Mesodermal cell (in vitro differentiated cells): ENCODE data around the gene BCAM.
"Not testable (repeated sequence)": the region's sequence is repeated elsewhere in the genome, so short reads cannot be mapped to it uniquely, and the experiment has no call there.

Experiments
- H3K27ac ChIP-seq: 2 replicates; pipeline ENCODE4 v1.7.0; 2013; ENCODE audit warnings: mild to moderate bottlenecking, low read depth, low read length, moderate library complexity; ENCODE audit not compliant: severe bottlenecking
- H3K36me3 ChIP-seq: 2 replicates; pipeline ENCODE4 v1.7.1; 2013; ENCODE audit warnings: mild to moderate bottlenecking, low read length, moderate library complexity; ENCODE audit not compliant: control insufficient read depth, insufficient read depth
- H3K4me1 ChIP-seq: one replicate; pipeline ENCODE4 v1.7.1; 2013; ENCODE audit warnings: mild to moderate bottlenecking, low read length; ENCODE audit not compliant: insufficient read depth, control insufficient read depth, poor library complexity, severe bottlenecking
- H3K4me3 ChIP-seq: 2 replicates; pipeline ENCODE4 v1.7.0; 2013; ENCODE audit warnings: low read length, control low read depth, mild to moderate bottlenecking; ENCODE audit not compliant: insufficient read depth, poor library complexity, severe bottlenecking; ENCODE audit errors: extremely low read depth
- H3K9me3 ChIP-seq: 2 replicates; pipeline ENCODE4 v1.7.1; 2013; ENCODE audit warnings: mild to moderate bottlenecking, low read length, moderate library complexity; ENCODE audit not compliant: control insufficient read depth
- WGBS, 2 experiments: methylation state at CpG; one replicate each; pipeline ENCODE4 v1.1.5; 2013; ENCODE audit warnings: missing lambda C conversion rate in 2 of 2; ENCODE audit not compliant: insufficient coverage in 2 of 2; 5-methylcytosine and 5-hydroxymethylcytosine counted together

The BCAM gene

GRCh38 chr19:44776402-44777096 lies 32.4 kb upstream of the BCAM start:
- H3K9me3 ChIP-seq = no peaks in the 10 kb centered on the region
- H3K4me3 ChIP-seq = no peak overlapping the region
- no peaks in the 10 kb centered on the region for H3K4me1 ChIP-seq
- no peaks in the 10 kb centered on the region for H3K36me3 ChIP-seq
- no peak overlapping the region for H3K27ac ChIP-seq
- WGBS, 2 experiments = 90 to 96% methylated on average over 21 to 23 of the region's 23 CpGs

GRCh38 chr19:44777715-44778347 lies 31.1 kb upstream of the BCAM start, which contains the start of gene CBLC:
CBLC (plus strand) TSS chr19:44777890; CDS start chr19:44777932, 42 bp downstream.
- Histone ChIP-seq H3K4me1 (no peaks in the 10 kb centered on the region), H3K9me3 (no peaks in the 10 kb centered on the region), H3K4me3 (no peak within 1 kb of the TSS), H3K36me3 (no peaks in the 10 kb centered on the region), H3K27ac (no peak within 1 kb of the TSS)
- WGBS, 2 experiments = 12 to 13% methylated on average over 38 to 39 of the region's 47 CpGs

- no peaks in the 10 kb centered on the region for H3K9me3 ChIP-seq
- no peak overlapping the region for H3K27ac ChIP-seq
- 82 to 94% methylated on average over 2 of the region's 2 CpGs for WGBS, 2 experiments
Observed at GRCh38 chr19:44779150-44779549, 29.8 kb upstream of the BCAM start.

GRCh38 chr19:44781694-44782093 lies 27.2 kb upstream of the BCAM start:
- H3K27ac ChIP-seq, H3K4me1 ChIP-seq, H3K4me3 ChIP-seq, H3K36me3 ChIP-seq, H3K9me3 ChIP-seq: not testable (repeated sequence)
- 100% methylated on average over 2 of the region's 2 CpGs; no CpG with 5 or more reads in 1 of the 2 experiments for WGBS, 2 experiments

More at GRCh38 chr19:44779150-44779549, 29.8 kb upstream of the BCAM start:
- Histone ChIP-seq H3K36me3 (no peaks in the 10 kb centered on the region), H3K4me1 (no peaks in the 10 kb centered on the region), H3K4me3 (no peak overlapping the region)

- Histone ChIP-seq H3K9me3 (no peaks in the 10 kb centered on the region), H3K36me3 (no peaks in the 10 kb centered on the region), H3K27ac (no peak overlapping the region), H3K4me3 (no peak overlapping the region), H3K4me1 (no peaks in the 10 kb centered on the region)
- 96 to 100% methylated on average over 1 to 3 of the region's 5 CpGs for WGBS, 2 experiments
Observed at GRCh38 chr19:44782729-44783128, 26.2 kb upstream of the BCAM start.

- 83 to 90% methylated on average over 3 to 4 of the region's 4 CpGs for WGBS, 2 experiments
- Histone ChIP-seq H3K9me3 (no peaks in the 10 kb centered on the region), H3K4me3 (no peak overlapping the region), H3K4me1 (no peaks in the 10 kb centered on the region), H3K36me3 (no peaks in the 10 kb centered on the region), H3K27ac (no peak overlapping the region)
Observed at GRCh38 chr19:44783545-44783944, 25.4 kb upstream of the BCAM start.

GRCh38 chr19:44785271-44785670 lies 23.6 kb upstream of the BCAM start:
- no peaks in the 10 kb centered on the region for H3K9me3 ChIP-seq
- no peaks in the 10 kb centered on the region for H3K4me1 ChIP-seq
- no peaks in the 10 kb centered on the region for H3K36me3 ChIP-seq
- WGBS, 2 experiments = 86 to 100% methylated on average over 1 of the region's 3 CpGs
- no peak overlapping the region for H3K27ac ChIP-seq
- no peak overlapping the region for H3K4me3 ChIP-seq

- Histone ChIP-seq H3K36me3 (no peaks in the 10 kb centered on the region), H3K4me3 (no peak overlapping the region), H3K4me1 (no peaks in the 10 kb centered on the region), H3K27ac (no peak overlapping the region), H3K9me3 (no peaks in the 10 kb centered on the region)
- 94 to 98% methylated on average over 14 of the region's 15 CpGs for WGBS, 2 experiments
Observed at GRCh38 chr19:44785993-44786392, 22.9 kb upstream of the BCAM start.

- no peak overlapping the region for H3K27ac ChIP-seq
- H3K4me3 ChIP-seq = no peak overlapping the region
- H3K36me3 ChIP-seq = no peaks in the 10 kb centered on the region
- H3K9me3 ChIP-seq = no peaks in the 10 kb centered on the region
- WGBS, 2 experiments = 95 to 96% methylated on average over 4 to 6 of the region's 6 CpGs
- H3K4me1 ChIP-seq = no peaks in the 10 kb centered on the region
Observed at GRCh38 chr19:44788971-44789370, 19.9 kb upstream of the BCAM start.

- no peak overlapping the region for H3K4me3 ChIP-seq
- no peaks in the 10 kb centered on the region for H3K9me3 ChIP-seq
Observed at GRCh38 chr19:44789943-44790483, 18.9 kb upstream of the BCAM start.

GRCh38 chr19:44792281-44792680 lies 16.6 kb upstream of the BCAM start:
- Histone ChIP-seq H3K27ac (no peak overlapping the region), H3K36me3 (no peaks in the 10 kb centered on the region), H3K4me3 (no peak overlapping the region), H3K9me3 (no peaks in the 10 kb centered on the region), H3K4me1 (peaks cover 4% of the 10 kb centered on the region)
- 89 to 92% methylated on average over 7 to 8 of the region's 9 CpGs for WGBS, 2 experiments

More at GRCh38 chr19:44789943-44790483, 18.9 kb upstream of the BCAM start:
- Histone ChIP-seq H3K36me3 (no peaks in the 10 kb centered on the region), H3K27ac (no peak overlapping the region), H3K4me1 (no peaks in the 10 kb centered on the region)
- WGBS, 2 experiments = 92 to 94% methylated on average over 7 to 10 of the region's 13 CpGs
